Skeletal muscle cell (primary cell): ENCODE measurements around the gene CHN1.
A peak's percentile ranks its signal among the peaks of the same experiment; 100 is the strongest.

Source experiments
- DNase-seq: peaks from one replicate; pipeline ENCODE4 v3.0.0-alpha.2; 2010; ENCODE audit warnings: low read depth
- H3K4me3 ChIP-seq: 2 replicates; pipeline ENCODE4 v1.5.1; 2011; ENCODE audit warnings: low read depth, mild to moderate bottlenecking, control low read depth, low read length, moderate library complexity

CHN1 gene

GRCh38 chr2:174761837-174762236, 243.3 kb downstream of the CHN1 start:
- peak overlapping the region; percentile 46 for H3K4me3 ChIP-seq
- DNase-seq: peak; percentile 47

- DNase-seq: no peak
- no peak overlapping the region for H3K4me3 ChIP-seq
Observed at GRCh38 chr2:174760845-174761473, 244.2 kb downstream of the CHN1 start.

GRCh38 chr2:174759381-174760065, 245.7 kb downstream of the CHN1 start:
- no peak for DNase-seq

GRCh38 chr2:174756743-174757142, 248.4 kb downstream of the CHN1 start:
- no peak overlapping the region for H3K4me3 ChIP-seq
- DNase-seq: no peak

More at GRCh38 chr2:174759381-174760065, 245.7 kb downstream of the CHN1 start:
- H3K4me3 ChIP-seq: no peak overlapping the region

- no peak for DNase-seq
- H3K4me3 ChIP-seq: no peak overlapping the region
Observed at GRCh38 chr2:174753038-174753633, 252.0 kb downstream of the CHN1 start.

GRCh38 chr2:174752403-174753037, 252.7 kb downstream of the CHN1 start:
- no peak for DNase-seq
- H3K4me3 ChIP-seq: no peak overlapping the region

- DNase-seq: no peak
- no peak overlapping the region for H3K4me3 ChIP-seq
Observed at GRCh38 chr2:174750923-174751441, 254.2 kb downstream of the CHN1 start.

- DNase-seq: no peak
- H3K4me3 ChIP-seq: no peak overlapping the region
Observed at GRCh38 chr2:174749793-174750192, 255.4 kb downstream of the CHN1 start.

- no peak overlapping the region for H3K4me3 ChIP-seq
- DNase-seq: no peak
Observed at GRCh38 chr2:174748948-174749347, 256.2 kb downstream of the CHN1 start.
